ENCODE data around the gene CUTA. TPM values are rescaled to one million over a fixed set of nuclear protein-coding genes. Genes with fewer than 3 reads are reported as not detected.

Gene CUTA
- polyA plus RNA-seq, 1 donor from 2014 or later, result 343 TPM

GRCh38 chr6:33438978-33439594 is 21.2 kb upstream of the CUTA start:
- TF ChIP-seq POLR2AphosphoS5 (IDR thresholded peaks at IDR 0.05) (no peak), SMC3 (conservative IDR thresholded peaks at IDR 0.05; ENCODE audit: poor library complexity) (no peak), CTCF (IDR thresholded peaks at IDR 0.05; ENCODE audit: poor library complexity, severe bottlenecking) (no peak), MXI1 (conservative IDR thresholded peaks at IDR 0.05; ENCODE audit: poor library complexity, severe bottlenecking) (no peak), RAD21 (conservative IDR thresholded peaks at IDR 0.05) (no peak), TAF1 (IDR thresholded peaks at IDR 0.05; ENCODE audit: low read depth) (no peak), REST (IDR thresholded peaks at IDR 0.05; ENCODE audit: borderline replicate concordance) (no peak), EP300 (conservative IDR thresholded peaks at IDR 0.05; ENCODE audit: poor library complexity, severe bottlenecking) (no peak), EZH2 (IDR thresholded peaks at IDR 0.05; ENCODE audit: borderline replicate concordance, insufficient read depth, low read length, poor library complexity, severe bottlenecking) (no peak)
- Histone ChIP-seq H2AFZ (ENCODE audit: low read depth, low read length) (no peak overlapping the region), H3K9me2 (ENCODE audit: insufficient read depth, low read length) (no peaks in the 10 kb centered on the region), H3K27me3 (ENCODE audit: insufficient read depth, low read depth, low read length) (no peaks in the 10 kb centered on the region), H3K79me2 (replicated peaks; ENCODE audit: insufficient read depth, low read length) (no peaks in the 10 kb centered on the region), H3K9me3 (ENCODE audit: low read length) (no peaks in the 10 kb centered on the region), H3K4me2 (ENCODE audit: low read length) (no peak overlapping the region), H3K36me3 (ENCODE audit: insufficient read depth, low read length) (no peaks in the 10 kb centered on the region), H3K4me3 (ENCODE audit: low read length) (no peak overlapping the region), H3K27ac (ENCODE audit: low read length) (no peak overlapping the region), H3F3A (ENCODE audit: insufficient read depth, low read length, poor library complexity, severe bottlenecking) (no peaks in the 10 kb centered on the region), H4K20me1 (ENCODE audit: insufficient read depth) (no peaks in the 10 kb centered on the region), H3K9ac (ENCODE audit: low read length) (no peak overlapping the region)

GRCh38 chr6:33437666-33438065 is 19.8 kb upstream of the CUTA start:
- no peak overlapping the region for H3K9ac ChIP-seq (ENCODE audit: low read length)
- H3K27ac ChIP-seq (ENCODE audit: low read length), result no peak overlapping the region
- H4K20me1 ChIP-seq (ENCODE audit: insufficient read depth), result no peaks in the 10 kb centered on the region
- TF ChIP-seq EZH2 (IDR thresholded peaks at IDR 0.05; ENCODE audit: borderline replicate concordance, insufficient read depth, low read length, poor library complexity, severe bottlenecking) (no peak), POLR2AphosphoS5 (IDR thresholded peaks at IDR 0.05) (no peak), RAD21 (conservative IDR thresholded peaks at IDR 0.05) (no peak), TAF1 (IDR thresholded peaks at IDR 0.05; ENCODE audit: low read depth) (no peak), SMC3 (conservative IDR thresholded peaks at IDR 0.05; ENCODE audit: poor library complexity) (no peak), CTCF (IDR thresholded peaks at IDR 0.05; ENCODE audit: poor library complexity, severe bottlenecking) (no peak)
- no peaks in the 10 kb centered on the region for H3K36me3 ChIP-seq (ENCODE audit: insufficient read depth, low read length)
- H2AFZ ChIP-seq (ENCODE audit: low read depth, low read length), result no peak overlapping the region
- no peaks in the 10 kb centered on the region for H3K9me2 ChIP-seq (ENCODE audit: insufficient read depth, low read length)
- no peak overlapping the region for H3K4me3 ChIP-seq (ENCODE audit: low read length)
- no peaks in the 10 kb centered on the region for H3K27me3 ChIP-seq (ENCODE audit: insufficient read depth, low read depth, low read length)
- peaks cover 2% of the 10 kb centered on the region for H3K79me2 ChIP-seq (replicated peaks; ENCODE audit: insufficient read depth, low read length)
- no peaks in the 10 kb centered on the region for H3K9me3 ChIP-seq (ENCODE audit: low read length)
- no peaks in the 10 kb centered on the region for H3F3A ChIP-seq (ENCODE audit: insufficient read depth, low read length, poor library complexity, severe bottlenecking)
- H3K4me2 ChIP-seq (ENCODE audit: low read length), result no peak overlapping the region
